Measurements from ENCODE around the gene GM2A.

Gene GM2A

DNA sequence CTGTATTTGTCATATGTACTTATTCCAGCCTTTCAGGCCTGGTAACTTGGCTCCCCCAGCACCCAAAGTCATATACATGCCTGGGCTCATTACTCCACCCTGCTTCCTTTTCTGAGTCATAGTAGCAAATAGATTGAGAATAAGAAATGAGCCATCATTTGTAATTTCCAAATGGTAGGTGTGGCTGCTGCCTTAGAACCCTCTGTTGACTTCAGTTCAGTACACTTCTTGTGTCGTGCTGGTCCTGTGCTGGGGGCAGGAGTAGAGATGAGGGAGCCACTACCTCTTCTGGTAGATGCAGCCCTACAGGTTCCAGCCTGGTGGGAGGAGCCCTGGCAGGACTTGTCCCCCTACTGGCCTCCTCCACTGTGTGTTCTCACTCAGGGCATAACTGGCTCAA is 11.1 kb downstream of the GM2A start:
- no peak overlapping the region for H3K27ac ChIP-seq
- TF ChIP-seq, protein P1, sequence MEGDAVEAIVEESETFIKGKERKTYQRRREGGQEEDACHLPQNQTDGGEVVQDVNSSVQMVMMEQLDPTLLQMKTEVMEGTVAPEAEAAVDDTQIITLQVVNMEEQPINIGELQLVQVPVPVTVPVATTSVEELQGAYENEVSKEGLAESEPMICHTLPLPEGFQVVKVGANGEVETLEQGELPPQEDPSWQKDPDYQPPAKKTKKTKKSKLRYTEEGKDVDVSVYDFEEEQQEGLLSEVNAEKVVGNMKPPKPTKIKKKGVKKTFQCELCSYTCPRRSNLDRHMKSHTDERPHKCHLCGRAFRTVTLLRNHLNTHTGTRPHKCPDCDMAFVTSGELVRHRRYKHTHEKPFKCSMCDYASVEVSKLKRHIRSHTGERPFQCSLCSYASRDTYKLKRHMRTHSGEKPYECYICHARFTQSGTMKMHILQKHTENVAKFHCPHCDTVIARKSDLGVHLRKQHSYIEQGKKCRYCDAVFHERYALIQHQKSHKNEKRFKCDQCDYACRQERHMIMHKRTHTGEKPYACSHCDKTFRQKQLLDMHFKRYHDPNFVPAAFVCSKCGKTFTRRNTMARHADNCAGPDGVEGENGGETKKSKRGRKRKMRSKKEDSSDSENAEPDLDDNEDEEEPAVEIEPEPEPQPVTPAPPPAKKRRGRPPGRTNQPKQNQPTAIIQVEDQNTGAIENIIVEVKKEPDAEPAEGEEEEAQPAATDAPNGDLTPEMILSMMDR (conservative IDR thresholded peaks at IDR 0.05) = no peak

DNA sequence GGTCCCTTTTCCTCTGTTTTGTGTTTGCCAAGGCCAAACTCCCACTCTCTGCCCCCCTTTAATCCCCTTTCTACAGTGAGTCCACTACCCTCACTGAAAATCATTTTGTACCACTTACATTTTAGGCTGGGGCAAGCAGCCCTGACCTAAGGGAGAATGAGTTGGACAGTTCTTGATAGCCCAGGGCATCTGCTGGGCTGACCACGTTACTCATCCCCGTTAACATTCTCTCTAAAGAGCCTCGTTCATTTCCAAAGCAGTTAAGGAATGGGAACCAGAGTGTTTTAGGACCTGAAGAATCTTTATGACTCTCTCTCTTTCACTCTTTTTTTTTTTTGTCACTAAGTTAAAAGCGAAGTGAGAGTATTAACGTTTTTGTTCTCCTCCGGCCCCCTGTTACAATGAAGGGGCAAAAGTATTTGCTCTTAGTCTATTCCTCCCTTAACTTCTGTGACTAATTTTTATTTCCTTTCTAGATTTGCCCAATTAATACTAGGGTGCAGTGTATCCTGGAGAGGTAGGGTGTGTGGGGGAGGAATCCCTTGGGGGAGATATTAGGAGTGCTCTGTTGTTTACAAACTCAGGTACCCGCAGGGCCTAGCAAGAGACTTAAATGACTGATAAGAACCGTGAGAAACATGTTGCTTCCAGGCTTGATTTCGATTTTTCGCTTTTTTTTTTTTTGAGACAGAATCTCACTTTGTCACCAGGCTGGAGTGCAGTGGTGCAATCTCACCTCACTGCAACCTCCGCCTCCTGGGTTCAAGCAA is 14.7 kb downstream of the GM2A start:
- TF ChIP-seq, protein P1 (conservative IDR thresholded peaks at IDR 0.05) = no peak
- no peak overlapping the region for H3K27ac ChIP-seq

DNA sequence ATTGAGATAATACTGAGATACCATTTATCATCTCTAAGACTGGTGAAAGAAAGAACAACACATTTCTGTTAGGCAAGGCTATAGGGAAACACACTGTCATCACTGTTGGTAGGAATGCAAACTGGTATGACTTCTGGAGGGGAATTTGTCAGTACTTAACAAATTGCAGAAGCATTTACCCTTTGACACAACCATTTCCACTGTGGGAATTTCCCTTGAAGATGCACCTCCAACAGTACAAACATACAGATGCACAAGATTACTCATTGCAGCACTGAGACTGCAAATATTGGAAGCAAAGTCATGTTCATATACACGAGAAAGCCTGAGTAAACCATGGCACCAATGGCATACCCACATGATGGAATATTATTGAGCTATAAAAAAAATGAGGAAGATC is 17.6 kb downstream of the GM2A start:
- TF ChIP-seq, protein P1 (conservative IDR thresholded peaks at IDR 0.05) = no peak
- no peak overlapping the region for H3K27ac ChIP-seq

DNA sequence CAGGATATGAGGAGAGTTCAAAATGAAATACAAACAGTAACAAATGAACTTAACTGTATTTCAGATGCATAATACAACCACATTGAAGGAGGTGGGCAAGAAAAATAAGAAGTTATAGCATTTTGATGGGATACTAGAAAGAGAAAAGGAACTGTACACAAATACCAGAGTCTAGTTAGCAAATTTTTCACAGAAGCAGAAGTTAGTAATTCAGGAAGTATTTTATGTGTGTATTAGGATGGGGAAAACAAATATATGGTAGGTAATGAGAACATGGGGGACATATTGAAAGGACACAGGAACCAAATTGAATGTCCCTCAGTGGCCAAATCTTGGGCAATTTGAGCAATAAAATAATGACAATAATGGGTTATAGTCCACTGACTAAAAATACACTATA is 18.4 kb downstream of the GM2A start:
- no peak overlapping the region for H3K27ac ChIP-seq
- TF ChIP-seq, protein P1 (conservative IDR thresholded peaks at IDR 0.05) = no peak

DNA sequence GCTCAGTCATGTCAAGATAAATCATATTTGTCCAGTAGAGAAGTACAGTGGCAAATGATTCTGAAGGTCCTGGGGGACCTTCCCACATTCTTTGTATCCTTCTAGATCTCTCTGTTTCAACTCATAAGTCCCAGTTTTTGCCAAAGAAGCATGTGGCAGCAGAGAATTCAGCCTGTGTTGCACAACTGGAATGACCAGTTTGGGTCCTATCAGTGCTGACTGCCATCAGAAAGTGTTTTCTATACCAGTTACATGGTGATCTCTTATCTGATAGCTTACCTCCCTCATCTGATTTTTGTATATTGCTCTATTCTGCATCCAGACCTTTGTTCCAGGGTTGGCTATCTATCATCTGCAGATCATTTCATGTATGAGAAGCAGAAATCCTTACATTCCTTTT is 21.7 kb downstream of the GM2A start:
- TF ChIP-seq, protein P1 (conservative IDR thresholded peaks at IDR 0.05) = no peak
- H3K27ac ChIP-seq = peak overlapping the region; percentile 85

DNA sequence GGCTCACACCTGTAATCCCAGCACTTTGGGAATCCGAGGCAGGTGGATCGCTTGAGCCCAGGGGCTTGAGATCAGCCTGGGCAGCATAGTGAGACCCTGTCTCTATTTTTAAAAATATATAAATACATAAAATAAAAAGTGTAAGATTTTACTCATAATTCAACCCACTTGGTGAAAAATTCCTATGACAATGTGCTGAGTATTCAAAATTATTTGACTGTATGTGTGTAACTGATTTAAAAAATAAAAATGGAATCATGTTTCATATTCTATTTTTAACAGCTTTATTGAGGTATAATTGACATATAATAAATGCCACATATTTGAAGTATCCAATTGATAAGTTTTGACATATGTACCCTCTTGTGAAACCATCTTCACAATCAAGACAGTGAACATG is 22.8 kb downstream of the GM2A start:
- TF ChIP-seq, protein P1 (conservative IDR thresholded peaks at IDR 0.05) = no peak
- H3K27ac ChIP-seq = peak overlapping the region; percentile 85; the same call in 1 of the 2 replicates

DNA sequence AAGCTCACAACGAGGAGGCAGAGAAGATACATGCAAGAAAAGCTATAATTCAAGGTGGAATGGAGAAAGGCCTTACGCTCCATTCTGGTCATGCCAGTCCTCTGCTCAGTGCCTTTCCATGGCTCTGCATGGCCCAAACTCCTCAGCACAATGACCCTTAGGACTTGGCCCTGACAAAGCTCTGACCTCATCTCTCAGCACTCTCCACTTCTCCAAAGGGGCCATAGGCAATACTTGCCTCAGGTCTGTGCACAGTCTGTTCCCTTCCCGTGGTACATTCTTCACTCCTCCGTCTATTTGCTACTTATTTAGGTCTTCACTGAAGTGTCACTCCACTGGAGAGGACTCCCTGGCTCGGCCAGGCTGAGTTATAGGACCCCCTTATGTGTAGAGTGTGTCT is 25.9 kb downstream of the GM2A start:
- TF ChIP-seq, protein P1 (conservative IDR thresholded peaks at IDR 0.05) = no peak
- H3K27ac ChIP-seq = no peak overlapping the region
